RWPE1 (cell line): ENCODE data around the gene TRIM8.

ENCODE experiments used
- CTCF ChIA-PET: fragments of 350-600 bp; sonication (Branson Sonifier 250); formaldehyde crosslinking; extraction: SDS; loops from one replicate; lab custom pipeline; 2021; lab: Yijun Ruan, JAX
- POLR2A ChIA-PET: fragments of 400-600 bp; formaldehyde crosslinking; extraction: SDS; loops from one replicate; lab custom pipeline; 2020; ENCODE audit warnings: antibody characterized with exemption; ENCODE audit not compliant: low non-redundant PET; lab: Yijun Ruan, JAX
- DNase-seq: peaks from one replicate; pipeline ENCODE4 v3.0.0; 2012; ENCODE audit warnings: low spot score
- H3K27ac ChIP-seq: fragments of 450-650 bp; 2 replicates; pipeline ENCODE4 v1.5.1; 2017
- TF ChIP-seq, protein P1 (sequence below): fragments of 450-650 bp; conservative IDR thresholded peaks from 2 replicates; pipeline ENCODE4 v1.5.1; 2017; ENCODE audit warnings: low read depth, mild to moderate bottlenecking

Gene TRIM8

DNA sequence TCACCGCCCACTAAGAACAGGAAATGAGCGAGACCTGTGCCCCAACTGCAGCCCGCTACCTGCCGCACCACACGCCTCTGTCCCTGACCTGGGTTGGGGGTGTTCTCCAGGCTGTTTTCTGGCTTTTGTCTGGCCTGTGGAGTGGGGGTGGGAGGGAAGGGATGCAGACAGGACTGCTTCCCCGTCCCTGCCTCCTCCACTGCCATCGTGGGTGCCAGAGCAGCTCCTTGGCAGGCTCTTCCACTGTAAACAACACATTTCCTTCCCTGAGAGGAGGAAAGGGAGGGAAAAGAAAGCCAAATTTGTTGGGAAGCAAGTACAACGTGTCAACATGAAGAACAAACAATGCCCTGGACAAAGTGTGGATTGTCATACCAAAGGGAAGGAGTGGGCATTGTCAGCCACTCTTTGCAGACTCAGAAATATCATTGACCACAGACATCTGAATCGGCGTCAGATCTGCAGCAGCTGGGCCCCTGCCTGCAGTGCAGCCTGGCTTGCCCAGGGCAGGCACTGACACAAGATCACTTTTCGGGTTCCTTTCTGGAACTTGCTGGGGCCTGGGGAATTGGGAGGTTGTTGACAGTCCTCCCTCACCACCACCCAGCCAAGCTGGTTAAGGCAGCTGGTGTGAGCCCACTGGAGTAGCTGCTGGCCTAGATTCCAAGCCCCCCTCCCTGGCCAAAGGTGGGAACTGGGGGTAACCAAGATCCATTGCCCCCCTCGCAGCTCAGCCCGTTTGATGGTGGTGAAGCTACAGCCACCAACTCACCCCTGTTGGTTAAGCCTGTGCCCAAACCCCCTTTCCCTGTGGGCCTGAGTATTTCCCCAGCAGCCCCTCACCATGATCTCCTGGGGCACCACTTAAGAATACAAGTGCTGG, 22.6 kb upstream of the TRIM8 start:
- no peak for DNase-seq
- ChIA-PET POLR2A (no interaction called here), CTCF (interaction anchor here (0.6 to 0.7 kb wide), 2 partner anchors 8 to 101 kb away, joined by 3 to 5 read pairs; no protein-coding TSS in a partner anchor)
- TF ChIP-seq, protein P1, sequence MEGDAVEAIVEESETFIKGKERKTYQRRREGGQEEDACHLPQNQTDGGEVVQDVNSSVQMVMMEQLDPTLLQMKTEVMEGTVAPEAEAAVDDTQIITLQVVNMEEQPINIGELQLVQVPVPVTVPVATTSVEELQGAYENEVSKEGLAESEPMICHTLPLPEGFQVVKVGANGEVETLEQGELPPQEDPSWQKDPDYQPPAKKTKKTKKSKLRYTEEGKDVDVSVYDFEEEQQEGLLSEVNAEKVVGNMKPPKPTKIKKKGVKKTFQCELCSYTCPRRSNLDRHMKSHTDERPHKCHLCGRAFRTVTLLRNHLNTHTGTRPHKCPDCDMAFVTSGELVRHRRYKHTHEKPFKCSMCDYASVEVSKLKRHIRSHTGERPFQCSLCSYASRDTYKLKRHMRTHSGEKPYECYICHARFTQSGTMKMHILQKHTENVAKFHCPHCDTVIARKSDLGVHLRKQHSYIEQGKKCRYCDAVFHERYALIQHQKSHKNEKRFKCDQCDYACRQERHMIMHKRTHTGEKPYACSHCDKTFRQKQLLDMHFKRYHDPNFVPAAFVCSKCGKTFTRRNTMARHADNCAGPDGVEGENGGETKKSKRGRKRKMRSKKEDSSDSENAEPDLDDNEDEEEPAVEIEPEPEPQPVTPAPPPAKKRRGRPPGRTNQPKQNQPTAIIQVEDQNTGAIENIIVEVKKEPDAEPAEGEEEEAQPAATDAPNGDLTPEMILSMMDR, result no peak
- peak overlapping the region; percentile 47 for H3K27ac ChIP-seq

DNA sequence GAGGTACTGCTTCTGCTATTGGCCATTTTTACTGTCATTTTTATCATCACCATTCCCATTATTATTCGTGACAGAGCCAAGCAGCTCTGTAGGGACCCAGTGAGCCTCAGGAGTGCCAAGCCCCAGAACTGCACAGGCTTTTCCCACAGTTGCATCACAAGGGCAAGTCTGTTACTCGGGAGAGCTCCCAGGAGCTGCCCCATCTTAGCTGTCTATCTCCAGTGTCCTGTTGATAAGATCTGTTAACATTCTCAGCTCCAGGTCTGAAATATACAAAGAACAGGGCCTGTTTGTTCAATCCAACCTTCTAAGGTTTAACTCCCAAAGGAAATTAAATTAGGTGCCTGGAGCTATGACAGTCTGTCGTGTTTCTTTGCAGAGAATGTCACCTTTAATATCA, 20.2 kb upstream of the TRIM8 start:
- TF ChIP-seq, protein P1, result no peak
- DNase-seq, result no peak
- peak overlapping the region; percentile 66; the same call in 1 of the 2 replicates for H3K27ac ChIP-seq
- ChIA-PET CTCF (no interaction called here), POLR2A (no interaction called here)

GRCh38 chr10:102624751-102625645, 19.3 kb upstream of the TRIM8 start:
- ChIA-PET POLR2A (no interaction called here), CTCF (no interaction called here)
- no peak for DNase-seq
- H3K27ac ChIP-seq, result peak overlapping the region; percentile 66
- TF ChIP-seq, protein P1, result no peak

- ChIA-PET POLR2A (interaction anchor here (1.4 kb wide), 1 partner anchor 15 kb away, joined by 3 read pairs; no protein-coding TSS in a partner anchor), CTCF (interaction anchor here (1.1 kb wide), 1 partner anchor 18 kb away, joined by 3 read pairs; no protein-coding TSS in a partner anchor)
- no peak for DNase-seq
- H3K27ac ChIP-seq, result peak overlapping the region; percentile 66
- TF ChIP-seq, protein P1, result no peak
Observed at GRCh38 chr10:102626026-102626685, 18.1 kb upstream of the TRIM8 start.

DNA sequence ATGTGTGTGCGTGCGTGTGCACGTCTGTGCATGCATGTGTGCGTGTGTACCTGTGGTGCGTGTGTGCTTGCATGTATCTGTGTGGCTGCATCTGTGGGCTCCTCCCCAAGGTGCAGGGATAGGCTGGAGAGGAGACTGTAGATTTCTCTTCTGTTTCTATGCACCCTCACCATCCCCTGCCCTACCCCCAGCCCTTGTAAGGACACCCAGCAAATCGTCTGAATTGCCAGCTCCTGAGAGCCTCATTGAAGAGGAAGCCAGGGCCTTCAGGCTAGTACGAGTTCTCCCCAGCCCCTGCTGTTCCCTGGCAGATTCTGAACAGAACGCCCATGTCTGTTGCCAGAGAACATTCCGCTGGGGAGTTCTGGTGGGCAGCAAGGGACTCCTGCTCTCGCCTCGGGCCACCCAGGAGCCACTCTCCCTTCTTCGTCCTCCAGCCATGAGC, 17.0 kb upstream of the TRIM8 start:
- ChIA-PET CTCF (interaction anchor here (0.7 to 1.1 kb wide), 2 partner anchors 19 to 29 kb away, joined by 3 to 5 read pairs; no protein-coding TSS in a partner anchor), POLR2A (interaction anchor here (1.1 kb wide), 1 partner anchor 18 kb away, joined by 3 read pairs; no protein-coding TSS in a partner anchor)
- peak overlapping the region; percentile 78 for H3K27ac ChIP-seq
- no peak for DNase-seq
- TF ChIP-seq, protein P1, result no peak
